Stimulated activated CD4-positive, alpha-beta T cell treated with anti-CD3 and anti-CD28 coated beads, Interleukin-12 subunit alpha, Interleukin-12 subunit beta, amount 100 ng/mL, for 4 hours (primary cell): ENCODE measurements around the gene ZNF462.

Experiments used
- DNase-seq: peaks from one replicate; pipeline ENCODE4 v3.0.0-alpha.2; 2020

ZNF462 gene

DNA sequence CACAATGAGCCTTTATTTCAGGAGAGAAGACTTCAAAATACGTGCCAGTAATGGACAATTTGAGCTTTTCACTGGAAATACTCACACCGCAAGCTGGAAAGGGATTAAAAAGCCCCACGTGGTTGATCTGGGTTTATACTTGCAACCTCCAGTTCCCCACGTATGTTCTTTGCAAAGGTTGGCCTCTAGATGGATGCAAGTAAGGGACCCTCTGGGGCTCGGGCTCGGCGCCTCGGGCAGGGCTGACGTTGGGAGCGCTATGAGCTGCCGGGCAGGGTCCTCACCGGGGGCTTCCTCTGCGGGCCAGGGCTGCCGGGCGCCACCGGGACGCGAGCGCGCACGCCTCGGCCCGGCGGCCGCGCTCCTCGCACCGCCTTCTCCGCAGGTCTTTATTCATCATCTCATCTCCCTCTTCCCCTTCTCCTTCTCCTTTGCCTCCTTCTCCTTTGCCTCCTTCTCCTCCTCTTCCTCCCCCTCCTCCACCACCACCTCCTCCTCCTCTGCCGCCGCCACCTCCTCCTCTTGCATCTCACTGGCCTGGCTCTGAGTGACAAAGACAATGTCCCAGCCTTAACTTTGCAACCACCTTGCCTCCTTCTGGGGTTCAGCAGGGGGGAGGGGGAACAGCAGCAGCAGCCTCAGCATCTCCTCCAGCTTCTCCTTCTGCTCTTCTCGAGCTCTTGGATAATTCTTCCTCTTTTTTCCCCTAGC lies 701 bp upstream of the ZNF462 start:
- DNase-seq, result no peak

DNA sequence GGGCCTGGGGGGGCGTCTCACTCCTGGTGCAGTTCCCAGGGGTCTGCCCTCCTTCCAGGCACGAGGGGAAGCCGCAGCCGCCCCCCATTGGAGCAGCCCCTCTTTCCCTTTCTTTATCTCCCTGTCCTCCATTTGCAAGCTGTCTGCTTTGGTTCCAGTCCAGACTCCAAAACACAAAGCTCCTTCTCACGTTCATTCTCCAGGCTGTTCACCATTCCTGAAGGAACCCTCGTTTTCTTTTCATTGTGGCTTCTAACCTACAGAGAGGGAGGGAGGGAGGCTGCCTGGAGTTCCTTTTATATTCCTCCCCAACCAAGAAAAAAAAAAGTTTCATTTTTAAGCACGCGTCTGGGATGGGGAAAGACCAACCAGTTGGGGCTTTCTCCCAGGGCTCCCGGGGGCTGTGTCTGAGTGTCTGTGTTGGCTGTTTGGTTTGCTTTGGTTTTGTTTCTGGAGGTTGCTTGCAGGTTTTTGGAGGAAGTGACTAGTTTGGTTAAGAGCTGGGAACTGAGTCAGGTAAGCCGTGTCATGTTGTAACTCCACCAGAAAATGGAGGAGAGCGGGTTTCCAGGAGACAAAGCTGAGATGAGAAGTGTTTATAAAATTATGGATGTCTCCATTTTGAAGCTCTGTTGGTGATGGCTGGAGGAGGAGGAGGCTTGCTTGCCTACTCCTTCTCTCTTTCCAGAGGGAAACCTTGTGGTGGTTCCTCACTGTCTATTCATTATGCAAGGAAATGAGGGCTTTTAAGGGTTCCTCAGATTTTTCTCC lies 1.6 kb downstream of the ZNF462 start:
- DNase-seq, result no peak

DNA sequence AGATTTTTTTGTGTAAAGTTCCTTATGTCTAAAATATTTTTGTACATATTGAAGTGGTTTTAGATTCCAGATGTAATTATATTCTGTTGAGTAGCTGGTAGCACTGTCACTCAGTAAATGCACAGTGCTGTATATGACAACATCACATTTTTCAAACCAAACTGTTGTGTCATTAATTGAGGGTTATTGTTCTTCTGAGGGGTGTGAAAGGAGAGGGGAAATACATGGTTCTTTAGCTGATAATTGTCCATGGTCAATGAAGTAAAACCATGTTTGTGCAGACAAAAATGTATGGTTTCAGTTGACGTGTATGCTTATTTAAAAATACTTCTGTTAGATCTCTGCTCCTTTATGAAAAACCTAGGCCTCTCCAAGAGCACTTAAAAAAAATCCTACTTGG lies 3.3 kb downstream of the ZNF462 start:
- DNase-seq, result no peak

DNA sequence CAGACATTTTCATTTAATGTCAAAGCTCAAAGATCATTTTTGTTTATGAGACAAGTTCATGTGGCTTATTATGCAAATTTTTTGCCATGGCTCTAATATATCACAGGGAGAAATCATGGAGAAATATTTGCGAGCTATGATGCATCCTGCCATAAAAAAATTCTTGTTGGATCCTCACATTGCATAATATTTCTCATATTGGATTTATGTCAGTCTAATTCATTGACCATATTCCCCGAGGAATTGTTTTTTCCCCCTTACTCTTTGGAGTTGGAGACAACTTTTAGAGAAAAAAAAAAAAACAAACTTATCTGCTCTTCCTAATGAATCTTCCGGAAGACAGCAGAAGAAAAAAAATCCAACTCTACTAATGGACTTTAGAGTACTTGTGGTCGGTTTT lies 4.3 kb downstream of the ZNF462 start:
- DNase-seq, result no peak

DNA sequence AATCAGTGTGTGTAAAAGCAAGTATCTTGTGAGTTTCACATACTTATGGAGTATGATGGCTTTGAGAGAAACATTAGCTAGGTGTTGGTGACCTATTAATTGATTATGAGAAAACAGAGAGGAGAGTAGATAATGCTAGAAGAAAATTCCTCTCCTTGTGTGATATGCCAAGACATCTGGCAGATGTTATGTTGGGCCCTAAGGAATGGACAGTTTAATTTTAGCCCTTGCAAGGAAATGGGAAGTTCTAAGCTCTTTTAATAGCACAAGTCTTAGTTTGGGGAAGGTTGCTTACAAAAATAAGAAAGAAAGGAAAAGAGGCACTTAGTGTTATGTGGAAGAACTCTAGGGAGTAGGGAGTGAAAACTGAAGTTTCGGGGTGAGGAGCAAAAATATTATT lies 5.1 kb downstream of the ZNF462 start:
- no peak for DNase-seq

DNA sequence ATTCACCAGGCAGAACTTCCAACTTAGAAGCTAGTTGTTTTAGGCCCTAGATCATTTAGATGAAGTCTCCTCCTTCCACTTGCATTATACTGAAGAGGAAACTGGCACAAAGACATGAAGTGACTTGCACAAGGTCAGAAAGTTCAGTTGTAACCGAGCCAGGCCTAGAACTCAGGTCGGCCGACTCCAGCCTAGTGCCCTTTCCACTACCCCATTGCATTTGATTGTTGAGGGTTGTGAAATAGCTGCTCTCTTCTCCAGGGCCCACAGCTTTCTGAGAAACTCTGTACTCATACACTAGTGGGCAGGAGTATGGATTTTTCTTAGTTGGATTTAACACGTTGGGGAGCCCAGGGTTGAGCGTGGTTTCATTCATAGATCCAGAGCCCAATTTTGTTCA lies 5.6 kb downstream of the ZNF462 start:
- no peak for DNase-seq

DNA sequence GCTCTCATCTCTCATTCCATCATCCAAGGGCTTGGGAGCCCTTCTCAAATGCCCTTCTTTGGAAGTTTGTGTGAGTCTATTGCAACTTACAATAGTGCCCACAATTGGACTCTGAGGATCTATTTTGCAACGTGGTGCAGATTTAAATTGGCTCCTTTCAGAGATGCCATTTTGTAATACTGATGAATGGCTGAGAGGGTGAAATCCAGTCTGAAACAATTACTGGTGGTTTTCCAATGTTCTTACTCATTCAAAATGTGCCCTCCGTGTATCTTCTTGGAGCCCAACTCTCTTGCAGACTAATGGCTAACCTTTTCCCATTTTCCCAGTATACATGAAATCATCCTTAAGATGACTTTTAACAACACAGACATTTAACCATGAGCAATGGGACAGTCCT lies 6.1 kb downstream of the ZNF462 start:
- DNase-seq, result no peak

DNA sequence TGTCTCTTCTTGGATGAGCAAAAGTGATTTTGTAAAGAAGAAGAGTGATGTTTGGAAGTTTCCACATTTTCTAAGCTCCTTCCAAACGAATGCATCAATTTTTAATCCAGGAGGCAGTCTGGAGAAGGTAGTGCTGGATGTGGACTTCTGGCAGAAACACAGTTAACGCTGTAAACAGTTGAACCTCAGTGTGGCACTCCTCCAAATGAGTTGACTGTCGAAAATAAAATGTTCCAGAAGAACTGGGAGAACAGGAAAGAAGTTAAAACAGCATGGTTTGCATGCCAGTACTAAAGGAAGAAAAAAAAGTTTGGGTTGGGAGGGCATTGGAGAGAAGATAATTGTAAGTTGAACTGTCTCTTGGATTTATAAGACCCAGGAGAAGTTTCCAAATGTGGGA lies 6.5 kb downstream of the ZNF462 start:
- DNase-seq, result no peak

DNA sequence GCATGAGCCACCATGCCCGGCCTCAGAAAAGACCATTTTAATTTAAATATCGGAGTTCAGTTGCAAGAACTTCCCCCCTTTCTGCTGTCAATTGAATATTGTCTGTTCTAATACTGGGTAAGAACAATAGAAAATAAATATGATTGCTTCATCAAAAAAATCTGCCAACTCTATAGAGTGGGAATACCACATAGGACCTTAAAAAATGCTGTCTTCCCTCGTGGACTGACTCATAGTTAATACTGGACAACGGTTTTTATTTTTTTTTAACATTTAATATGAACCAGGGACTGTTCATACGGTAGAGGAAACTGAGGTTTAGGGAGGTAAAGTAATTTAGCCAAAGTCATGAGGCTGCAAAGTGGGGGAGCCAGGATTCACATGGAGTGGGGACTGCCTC lies 9.7 kb downstream of the ZNF462 start:
- DNase-seq, result no peak

DNA sequence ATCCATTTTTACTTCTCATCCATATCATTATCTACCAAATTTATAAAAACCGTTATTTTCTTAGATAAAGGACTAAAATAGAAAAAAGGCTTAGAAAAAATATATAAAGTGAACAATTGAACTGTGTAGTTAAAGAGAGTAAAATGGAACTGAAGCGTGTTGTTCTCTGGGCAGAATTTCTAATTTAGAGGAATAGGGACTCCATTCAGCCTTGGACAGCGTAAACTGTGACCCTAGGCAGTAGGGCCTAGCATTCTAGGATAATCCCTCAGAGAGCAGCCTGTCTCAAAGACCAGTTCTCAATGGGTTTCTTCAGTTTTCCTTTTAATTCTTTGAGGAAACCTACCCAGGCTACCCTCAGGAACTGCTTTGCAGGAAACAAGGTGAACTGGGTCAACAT lies 11.1 kb downstream of the ZNF462 start:
- DNase-seq, result no peak

DNA sequence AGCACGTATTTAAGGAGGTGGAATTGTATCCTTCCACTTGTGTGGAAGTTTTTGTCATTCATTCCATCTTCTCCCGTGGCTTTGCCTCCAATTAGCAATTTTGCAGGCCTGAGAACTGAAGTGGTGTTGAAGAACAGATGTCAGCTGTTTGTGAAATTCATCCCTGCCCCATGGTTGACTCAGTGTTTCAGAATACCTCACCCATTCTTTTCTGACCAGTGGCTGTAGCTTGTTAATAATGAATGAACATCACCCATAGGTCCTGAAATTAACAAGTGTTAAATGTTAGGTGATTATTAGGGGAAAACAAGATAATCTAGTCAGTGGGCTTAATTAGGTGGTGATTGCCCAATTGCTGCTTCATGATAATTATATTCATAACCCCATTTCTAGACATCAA lies 11.7 kb downstream of the ZNF462 start:
- DNase-seq, result no peak

DNA sequence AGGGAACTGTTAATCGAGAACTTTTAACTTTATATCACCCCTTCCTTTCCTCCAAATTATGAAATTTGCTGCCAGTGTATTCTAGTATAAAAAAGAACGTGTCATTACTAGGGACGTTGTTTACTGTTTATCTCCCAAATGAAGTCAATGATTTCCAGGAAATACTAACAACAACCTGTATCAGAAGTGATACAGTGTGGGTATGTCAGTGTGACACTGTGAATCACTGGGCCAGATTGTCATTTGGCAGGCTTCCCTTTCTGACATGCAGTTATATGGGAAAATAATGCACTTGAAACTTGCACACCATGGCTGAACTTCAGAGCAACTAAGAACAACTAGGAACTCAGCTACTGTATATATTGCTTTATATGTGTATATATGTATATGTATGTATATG lies 12.6 kb downstream of the ZNF462 start:
- DNase-seq, result no peak

DNA sequence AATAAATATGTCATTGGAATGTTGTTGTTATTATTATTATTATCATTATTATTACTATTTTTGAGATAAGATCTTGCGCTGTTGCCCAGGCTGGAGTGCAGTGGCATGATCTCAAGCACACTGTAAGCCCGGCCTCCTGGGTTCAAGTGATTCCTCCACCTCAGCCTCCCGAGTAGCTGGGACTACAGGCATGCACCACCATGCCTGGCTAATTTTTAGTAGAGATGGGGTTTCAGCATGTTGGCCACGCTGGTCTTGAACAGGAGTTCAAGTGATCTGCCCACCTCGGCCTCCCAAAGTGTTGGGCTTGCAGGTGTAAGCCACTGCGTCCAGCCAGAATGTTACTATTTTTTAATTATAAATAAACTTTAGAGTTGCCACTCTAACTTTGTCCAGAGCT lies 14.4 kb downstream of the ZNF462 start:
- no peak for DNase-seq

DNA sequence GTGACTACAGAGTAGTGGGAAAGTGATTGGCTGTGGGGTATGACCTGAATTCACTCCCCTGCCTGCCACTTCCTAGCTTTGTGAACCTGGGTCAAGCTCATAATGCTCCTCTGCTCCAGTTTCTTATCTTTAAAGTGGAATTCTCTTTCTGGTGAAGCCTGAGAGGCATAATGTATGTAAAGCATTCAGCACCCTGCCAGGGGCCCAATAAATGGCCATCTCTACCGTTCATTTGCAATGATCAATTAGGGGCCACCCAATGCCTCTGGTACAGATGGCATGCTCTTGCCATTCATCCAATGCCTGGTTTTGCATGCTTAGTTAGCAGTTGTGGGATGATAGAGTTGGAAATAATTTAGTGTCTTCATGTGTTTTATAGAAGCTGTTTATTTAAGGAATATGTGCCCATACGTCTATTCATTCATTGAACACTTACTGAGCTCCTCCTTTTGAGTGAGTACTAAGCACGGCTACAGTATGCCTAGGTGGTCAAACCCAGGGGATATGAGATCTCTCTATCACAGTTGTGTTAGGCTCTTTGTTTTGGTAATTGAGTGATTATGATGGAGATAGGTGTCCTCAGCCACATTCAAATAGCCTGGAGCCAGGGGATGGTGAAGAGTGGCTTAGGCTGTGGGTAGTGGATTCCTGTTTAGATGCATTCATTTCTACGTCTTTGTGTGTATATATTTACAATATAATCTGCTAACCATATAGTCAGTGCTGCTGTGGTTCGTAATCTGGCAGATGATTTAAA lies 15.3 kb downstream of the ZNF462 start:
- DNase-seq, result no peak

DNA sequence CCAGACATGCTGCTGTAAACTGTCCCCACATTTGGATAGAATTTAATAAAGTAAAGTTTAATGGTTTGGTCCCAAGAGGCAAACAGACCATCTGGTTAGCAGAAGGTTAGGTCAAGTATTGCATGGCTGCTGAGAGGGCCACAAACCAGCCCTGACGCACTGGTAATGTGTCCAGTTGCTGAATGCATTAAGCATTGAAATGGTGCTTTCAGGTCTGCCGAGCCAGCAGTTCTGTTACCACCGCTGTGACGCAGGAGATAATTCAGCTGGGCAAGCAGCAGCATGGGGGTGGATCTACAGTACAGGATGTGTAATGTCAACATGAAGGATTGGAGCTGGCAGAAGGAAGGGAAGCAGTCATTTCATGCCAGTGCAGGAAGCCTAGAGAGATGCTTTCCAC lies 16.0 kb downstream of the ZNF462 start:
- no peak for DNase-seq

DNA sequence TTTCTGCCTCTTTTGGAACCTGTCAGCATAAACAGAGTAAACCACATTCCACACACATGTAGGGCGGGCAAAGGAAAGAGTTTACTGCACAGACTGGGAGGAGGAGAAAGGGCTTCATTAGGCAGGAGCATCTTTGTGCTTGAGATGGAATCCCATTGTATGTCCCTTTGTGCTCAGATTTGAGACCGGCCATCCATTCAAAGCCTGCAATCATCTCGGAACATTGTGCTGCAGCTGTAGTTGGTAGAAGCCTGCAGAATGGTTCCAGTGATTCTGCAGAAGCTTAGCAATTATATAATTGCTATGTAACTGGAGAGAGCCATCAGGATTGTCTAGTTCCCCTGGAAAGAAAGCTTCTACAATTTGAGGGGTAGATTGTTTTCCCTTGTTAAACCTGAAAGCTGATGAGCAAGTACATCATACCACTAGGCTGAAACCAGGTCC lies 16.5 kb downstream of the ZNF462 start:
- no peak for DNase-seq

DNA sequence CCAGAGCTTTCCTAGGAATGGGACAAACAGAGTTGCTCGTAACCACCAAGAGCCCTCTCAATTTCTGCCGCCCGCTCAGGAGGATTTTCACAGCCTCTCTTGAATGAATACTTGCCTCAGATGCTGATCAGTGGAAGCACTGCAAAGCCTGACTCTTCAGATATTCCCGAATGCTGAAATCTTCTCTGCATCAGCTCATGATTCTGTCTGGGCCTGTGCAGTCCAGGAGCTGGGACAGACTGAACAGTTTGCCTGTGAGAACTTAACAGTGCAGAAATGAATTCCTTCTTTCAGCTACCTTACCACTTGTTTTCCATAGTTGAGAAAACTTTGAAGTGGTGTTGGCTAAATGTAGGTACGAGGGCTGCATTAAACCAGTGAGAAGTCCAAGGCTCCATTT lies 17.1 kb downstream of the ZNF462 start:
- DNase-seq, result no peak

DNA sequence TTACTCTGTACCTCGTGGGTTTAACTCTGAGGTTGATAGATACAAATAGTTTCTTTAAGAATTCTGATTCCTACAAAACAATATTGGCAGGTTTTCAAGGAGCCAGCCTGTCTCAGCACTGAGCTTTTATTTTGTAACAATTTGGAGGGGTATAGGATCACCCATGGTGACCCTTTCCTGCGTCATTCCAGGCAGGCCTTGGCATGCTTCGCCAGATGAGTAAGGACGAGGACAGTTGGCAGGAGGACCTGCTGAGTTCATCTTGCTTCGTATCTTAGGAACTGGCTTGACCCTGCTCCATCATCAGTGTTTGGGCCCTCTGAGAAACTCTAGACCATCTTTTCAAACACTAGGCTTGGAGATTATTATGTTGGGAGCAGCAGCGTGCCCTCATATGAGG lies 17.9 kb downstream of the ZNF462 start:
- DNase-seq, result no peak

DNA sequence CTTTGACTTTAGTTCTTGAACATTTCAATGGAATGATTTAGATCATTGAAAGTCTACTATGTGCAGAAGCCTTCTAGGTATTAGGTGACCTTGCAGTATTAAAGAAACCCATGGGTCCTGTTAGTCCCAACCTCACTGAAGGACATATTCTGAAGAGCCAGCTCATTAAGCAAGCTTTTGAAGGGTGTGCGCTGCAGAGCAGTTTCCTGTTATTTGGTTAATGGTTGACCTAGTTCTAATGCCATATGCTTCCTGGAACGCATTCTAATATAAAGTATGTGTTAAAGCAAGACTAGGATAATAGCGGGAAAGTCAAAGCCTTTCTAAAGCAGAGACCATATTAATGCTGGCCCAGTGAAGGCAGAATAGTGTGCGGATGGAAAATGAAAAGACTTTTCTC lies 20.1 kb downstream of the ZNF462 start:
- DNase-seq, result no peak

DNA sequence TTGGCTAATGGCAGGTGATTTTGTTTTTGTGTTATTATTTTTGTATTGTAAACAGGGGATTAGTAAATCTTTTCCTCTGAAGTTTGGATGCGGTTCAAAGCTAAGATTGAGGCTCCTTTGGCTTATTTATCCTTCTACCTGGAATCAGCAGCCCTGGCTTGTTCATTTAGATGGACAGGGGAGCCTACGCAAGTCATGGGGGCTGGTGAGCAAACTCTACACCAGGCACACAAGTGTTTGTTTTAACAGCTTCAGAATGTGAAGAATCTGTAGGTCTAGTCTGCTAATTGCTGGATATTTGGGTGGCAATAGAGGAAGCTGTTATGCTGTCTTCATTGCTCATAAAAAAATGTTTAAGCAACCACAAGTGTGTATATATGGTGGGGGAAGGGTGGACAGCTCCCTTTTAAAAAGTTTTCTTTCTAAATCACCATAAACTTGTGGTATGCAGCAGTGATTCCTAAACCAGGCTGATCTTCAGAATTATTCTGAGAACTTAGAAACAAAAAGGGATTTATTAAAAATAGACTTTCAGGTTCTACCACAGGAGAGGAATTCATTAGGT lies 20.7 kb downstream of the ZNF462 start:
- DNase-seq, result no peak

DNA sequence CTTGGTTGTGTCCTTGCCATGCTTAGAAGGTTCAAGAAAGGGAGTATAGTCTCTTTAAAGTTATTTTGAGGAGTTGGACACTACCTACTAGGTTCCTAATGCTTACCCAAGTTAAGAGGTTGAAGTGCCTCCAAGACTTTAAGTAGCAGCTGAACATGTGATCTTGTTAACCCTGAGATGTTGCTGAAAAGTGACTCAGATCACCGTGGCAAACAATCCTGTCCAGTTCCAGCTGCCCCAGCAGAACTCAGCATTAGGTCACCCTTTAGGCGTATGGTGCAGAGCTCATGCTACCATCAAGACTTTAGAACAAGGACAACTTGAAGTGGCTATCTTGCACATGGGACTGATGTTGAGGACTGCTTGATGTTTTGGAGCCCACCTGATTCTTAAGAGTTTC lies 22.5 kb downstream of the ZNF462 start:
- no peak for DNase-seq

DNA sequence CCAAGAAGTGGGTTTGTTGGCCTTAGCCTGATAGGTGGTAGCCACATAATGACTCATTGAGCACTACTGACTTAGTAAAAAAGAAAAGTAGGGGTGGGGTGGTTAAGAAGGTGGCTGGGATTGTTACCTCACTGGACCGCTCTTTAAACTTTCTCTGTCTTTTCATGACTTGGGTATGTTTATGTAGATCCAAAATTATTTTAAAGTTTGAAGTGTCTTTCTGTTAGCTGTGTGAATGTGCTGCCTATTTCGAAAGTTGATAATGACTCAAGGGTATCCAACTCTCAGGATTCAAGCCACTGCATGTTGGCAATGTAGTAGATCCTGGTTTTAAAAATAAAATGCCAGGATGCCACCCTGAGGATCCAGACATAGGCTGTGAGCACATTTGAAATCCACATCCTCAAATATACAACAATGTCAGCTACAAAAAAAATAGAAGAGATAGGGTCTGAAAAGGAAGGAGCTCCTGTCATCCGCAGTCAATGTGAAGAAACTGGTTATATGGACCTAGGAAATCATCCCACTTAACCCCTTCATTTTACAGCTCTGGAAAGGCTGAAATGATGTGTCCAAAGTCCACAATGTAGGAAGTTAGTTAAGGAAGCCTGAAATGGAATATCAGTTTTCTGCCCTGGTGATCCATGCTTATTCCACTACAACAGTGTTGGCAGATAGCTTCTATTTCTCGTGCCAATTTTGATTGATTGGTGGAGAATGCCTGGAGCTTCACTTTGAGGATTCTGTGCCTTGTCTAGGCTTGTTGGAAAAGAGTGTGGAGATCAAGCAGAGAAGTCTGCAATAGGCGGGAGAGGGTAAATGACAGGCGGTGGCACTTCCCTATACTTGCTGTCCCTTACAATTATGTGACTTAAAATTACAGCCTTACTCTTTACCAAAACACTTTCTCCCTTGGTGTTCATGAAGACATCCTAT lies 23.4 kb downstream of the ZNF462 start:
- no peak for DNase-seq

DNA sequence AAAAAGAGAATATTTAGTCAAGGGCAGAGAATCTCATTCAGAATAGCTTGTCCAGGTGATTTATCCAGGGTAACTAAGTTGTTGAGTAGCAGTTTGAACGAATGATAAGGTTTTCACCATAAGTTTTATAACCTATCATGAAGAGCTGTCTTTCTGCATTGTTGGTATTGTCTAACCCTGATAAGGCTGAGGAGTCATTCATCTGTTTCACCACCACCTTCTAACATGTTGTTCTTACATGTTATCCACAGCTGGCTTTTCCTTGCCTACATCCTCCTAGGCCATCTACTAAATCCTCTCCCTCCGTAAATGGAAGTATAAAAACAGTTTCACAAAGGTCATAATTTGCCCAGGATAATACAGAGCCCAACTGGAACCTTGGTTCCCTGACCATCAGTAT lies 24.1 kb downstream of the ZNF462 start:
- DNase-seq, result no peak
